ENCODE data around the gene CETP.
"Not testable (repeated sequence)": the region's sequence is repeated elsewhere in the genome, so short reads cannot be mapped to it uniquely, and the experiment has no call there.

- not testable (repeated sequence) for TF ChIP-seq CTCF (conservative IDR thresholded peaks at IDR 0.05 in 1 of 2, IDR thresholded peaks at IDR 0.05 in 1 of 2; ENCODE audit: low read depth in 1 of 2, low read length in 2 of 2); EZH2 (IDR thresholded peaks at IDR 0.05; ENCODE audit: low read length, missing control alignments)
Observed at GRCh38 chr16:56973899-56974298, 12.1 kb downstream of the CETP start.

Data from fibroblast of lung (primary cell).